HEK293 (cell line): Measurements from ENCODE around the gene RPP30.

ENCODE experiments used
- CTCF ChIA-PET: fragments of 350-600 bp; formaldehyde crosslinking; extraction: SDS; loops from one replicate; lab custom pipeline; 2021; ENCODE audit warnings: antibody characterized with exemption; lab: Yijun Ruan, JAX
- POLR2A ChIA-PET: fragments of 300-600 bp; formaldehyde crosslinking; extraction: SDS; loops from one replicate; lab custom pipeline; 2020; ENCODE audit warnings: antibody characterized with exemption, inconsistent platforms; lab: Yijun Ruan, JAX
- H3K27ac ChIP-seq: fragments of 200-500 bp; sonication (Bioruptor generic); 2 replicates; pipeline ENCODE4 v1.5.1; 2014; ENCODE audit warnings: low read depth, low read length, control low read depth, inconsistent platforms; ENCODE audit errors: extremely low read depth
- H3K36me3 ChIP-seq, 2 experiments: fragments of 200-500 bp in 1 of 2; sonication (Bioruptor generic) in 1 of 2; 1 replicate in 1 of 2; 2 replicates in 1 of 2; pipeline ENCODE4 v1.5.1; 2014 to 2017; ENCODE audit warnings: inconsistent platforms in 2 of 2, low read length in 2 of 2; ENCODE audit not compliant: control insufficient read depth in 2 of 2, insufficient read depth in 1 of 2
- H3K4me1 ChIP-seq: fragments of 200-500 bp; sonication (Bioruptor generic); 2 replicates; pipeline ENCODE4 v1.5.1; 2014; ENCODE audit warnings: mild to moderate bottlenecking, low read length, inconsistent platforms; ENCODE audit not compliant: control insufficient read depth, insufficient read depth
- H3K4me3 ChIP-seq: 2 replicates; pipeline ENCODE4 v1.5.1; 2011; ENCODE audit warnings: low read depth, mild to moderate bottlenecking, control low read depth, low read length, moderate library complexity
- H3K9me3 ChIP-seq: fragments of 200-500 bp; sonication (Bioruptor generic); 2 replicates; pipeline ENCODE4 v1.5.1; 2014; ENCODE audit warnings: low read depth, low read length, inconsistent platforms; ENCODE audit not compliant: control insufficient read depth, insufficient read depth
- KLF1 ChIP-seq: fragments of 450-650 bp; formaldehyde crosslinking; IDR thresholded peaks from 2 replicates; pipeline ENCODE4 v1.5.1; 2016; ENCODE audit warnings: missing biosample characterization, missing genetic modification characterization
- OVOL3 ChIP-seq: fragments of 450-650 bp; formaldehyde crosslinking; IDR thresholded peaks from 2 replicates; pipeline ENCODE4 v1.5.1; 2016; ENCODE audit warnings: missing biosample characterization, missing genetic modification characterization
- PRDM1 ChIP-seq: fragments of 450-650 bp; formaldehyde crosslinking; IDR thresholded peaks from 2 replicates; pipeline ENCODE4; 2016; ENCODE audit warnings: missing biosample characterization, missing genetic modification characterization
- WT1 ChIP-seq: fragments of 450-650 bp; formaldehyde crosslinking; IDR thresholded peaks from 2 replicates; pipeline ENCODE4 v1.5.1; 2016; ENCODE audit warnings: missing biosample characterization, missing genetic modification characterization
- ZBTB1 ChIP-seq: fragments of 450-650 bp; formaldehyde crosslinking; IDR thresholded peaks from 2 replicates; pipeline ENCODE4 v1.5.1; 2016; ENCODE audit warnings: missing biosample characterization, missing genetic modification characterization
- ZNF175 ChIP-seq: fragments of 450-650 bp; formaldehyde crosslinking; IDR thresholded peaks from 2 replicates; pipeline ENCODE4 v1.5.1; 2016; ENCODE audit warnings: missing biosample characterization, missing genetic modification characterization
- ZNF214 ChIP-seq: fragments of 450-650 bp; formaldehyde crosslinking; IDR thresholded peaks from 2 replicates; pipeline ENCODE4 v1.5.1; 2017; ENCODE audit warnings: missing biosample characterization, mild to moderate bottlenecking, missing genetic modification characterization, borderline replicate concordance
- ZNF366 ChIP-seq: fragments of 450-650 bp; formaldehyde crosslinking; conservative IDR thresholded peaks from 2 replicates; pipeline ENCODE4 v1.5.1; 2016; ENCODE audit warnings: missing biosample characterization, missing genetic modification characterization
- ZNF623 ChIP-seq: fragments of 450-650 bp; formaldehyde crosslinking; IDR thresholded peaks from 2 replicates; pipeline ENCODE4 v1.5.1; 2016; ENCODE audit warnings: missing biosample characterization, missing genetic modification characterization
- ZNF664 ChIP-seq: fragments of 450-650 bp; formaldehyde crosslinking; IDR thresholded peaks from 2 replicates; pipeline ENCODE4 v1.5.1; 2016; ENCODE audit warnings: missing biosample characterization, missing genetic modification characterization
- ZNF791 ChIP-seq: fragments of 450-650 bp; formaldehyde crosslinking; IDR thresholded peaks from 2 replicates; pipeline ENCODE4 v1.5.1; 2016; ENCODE audit warnings: missing biosample characterization, missing genetic modification characterization
- ZNF830 ChIP-seq: fragments of 450-650 bp; IDR thresholded peaks from 2 replicates; pipeline ENCODE4 v1.5.0; 2018; ENCODE audit warnings: missing biosample characterization, missing genetic modification characterization, low read depth, mild to moderate bottlenecking, moderate library complexity
- TF ChIP-seq, protein P1 (sequence below): fragments of 450-650 bp; formaldehyde crosslinking; IDR thresholded peaks from 2 replicates; pipeline ENCODE4 v1.5.1; 2016; ENCODE audit warnings: missing biosample characterization, missing genetic modification characterization
- TF ChIP-seq, protein P2 (sequence below): fragments of 450-650 bp; formaldehyde crosslinking; IDR thresholded peaks from 2 replicates; pipeline ENCODE4 v1.5.1; 2016; ENCODE audit warnings: missing biosample characterization, missing genetic modification characterization
- TF ChIP-seq, protein P3 (sequence below): fragments of 450-650 bp; formaldehyde crosslinking; conservative IDR thresholded peaks from 2 replicates; pipeline ENCODE4 v1.5.1; 2016; ENCODE audit warnings: low read depth, missing biosample characterization, missing genetic modification characterization

RPP30 gene

DNA sequence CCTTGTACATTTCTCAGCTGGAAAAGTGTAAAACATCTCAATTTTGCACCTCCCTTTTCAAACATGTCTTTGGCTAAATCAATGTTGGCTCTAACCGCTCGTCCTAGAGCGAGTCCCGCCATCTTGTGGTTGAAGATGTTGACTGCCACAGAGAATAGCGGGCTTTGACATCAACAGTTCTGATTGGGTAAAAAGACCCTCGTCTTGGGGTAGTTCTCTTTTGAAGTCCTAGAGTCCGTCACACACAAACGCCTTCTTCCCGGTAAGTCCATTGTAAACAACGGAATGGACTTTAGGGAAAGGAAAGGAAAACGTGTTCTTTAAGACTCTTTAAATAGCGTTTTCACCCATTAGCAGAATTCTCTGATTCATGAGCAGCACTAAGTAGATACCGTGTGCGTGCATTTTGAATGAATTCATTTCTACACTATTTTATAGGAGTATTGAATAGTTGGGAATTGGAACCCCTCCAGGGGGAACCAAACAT, 452 bp upstream of the RPP30 start (continued):
- TF ChIP-seq ZNF791, result no peak
- TF ChIP-seq, protein P1, sequence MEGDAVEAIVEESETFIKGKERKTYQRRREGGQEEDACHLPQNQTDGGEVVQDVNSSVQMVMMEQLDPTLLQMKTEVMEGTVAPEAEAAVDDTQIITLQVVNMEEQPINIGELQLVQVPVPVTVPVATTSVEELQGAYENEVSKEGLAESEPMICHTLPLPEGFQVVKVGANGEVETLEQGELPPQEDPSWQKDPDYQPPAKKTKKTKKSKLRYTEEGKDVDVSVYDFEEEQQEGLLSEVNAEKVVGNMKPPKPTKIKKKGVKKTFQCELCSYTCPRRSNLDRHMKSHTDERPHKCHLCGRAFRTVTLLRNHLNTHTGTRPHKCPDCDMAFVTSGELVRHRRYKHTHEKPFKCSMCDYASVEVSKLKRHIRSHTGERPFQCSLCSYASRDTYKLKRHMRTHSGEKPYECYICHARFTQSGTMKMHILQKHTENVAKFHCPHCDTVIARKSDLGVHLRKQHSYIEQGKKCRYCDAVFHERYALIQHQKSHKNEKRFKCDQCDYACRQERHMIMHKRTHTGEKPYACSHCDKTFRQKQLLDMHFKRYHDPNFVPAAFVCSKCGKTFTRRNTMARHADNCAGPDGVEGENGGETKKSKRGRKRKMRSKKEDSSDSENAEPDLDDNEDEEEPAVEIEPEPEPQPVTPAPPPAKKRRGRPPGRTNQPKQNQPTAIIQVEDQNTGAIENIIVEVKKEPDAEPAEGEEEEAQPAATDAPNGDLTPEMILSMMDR (tag by site-specific recombination), result peak; percentile 47; the same call in 1 of the 2 replicates

DNA sequence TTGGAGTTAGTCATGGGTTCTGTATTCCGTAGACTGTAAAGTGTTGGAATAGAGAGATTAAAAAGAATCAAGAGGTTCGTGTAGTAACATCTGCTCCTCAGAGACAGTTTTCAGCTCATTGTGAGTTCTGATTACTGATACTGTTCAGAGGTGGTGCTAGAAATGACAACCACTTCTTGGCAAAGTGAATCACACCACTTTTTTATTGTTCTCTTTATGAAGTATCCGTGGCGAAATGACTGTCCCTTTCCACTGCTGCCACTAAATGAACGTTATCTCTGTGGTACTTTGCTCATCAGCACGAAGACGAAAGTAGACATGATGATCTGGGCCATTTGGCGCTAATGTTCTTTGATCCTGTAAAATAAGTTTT, 860 bp downstream of the RPP30 start:
- ChIA-PET POLR2A (interaction anchor here (1.3 kb wide), 1 partner anchor 12 kb away, joined by 3 read pairs; no protein-coding TSS in a partner anchor), CTCF (no interaction called here)
- peaks cover 3% of the 10 kb centered on the region for H3K9me3 ChIP-seq
- TF ChIP-seq KLF1 (tag by site-specific recombination), result no peak
- TF ChIP-seq ZNF664 (tag by site-specific recombination), result no peak
- no peak for TF ChIP-seq ZNF830 (tag by site-specific recombination)
- TF ChIP-seq PRDM1 (tag by site-specific recombination), result peak; percentile 50; the same call in 1 of the 2 replicates
- TF ChIP-seq ZNF214 (tag by site-specific recombination), result no peak
- TF ChIP-seq ZNF175, result no peak
- TF ChIP-seq, protein P2, sequence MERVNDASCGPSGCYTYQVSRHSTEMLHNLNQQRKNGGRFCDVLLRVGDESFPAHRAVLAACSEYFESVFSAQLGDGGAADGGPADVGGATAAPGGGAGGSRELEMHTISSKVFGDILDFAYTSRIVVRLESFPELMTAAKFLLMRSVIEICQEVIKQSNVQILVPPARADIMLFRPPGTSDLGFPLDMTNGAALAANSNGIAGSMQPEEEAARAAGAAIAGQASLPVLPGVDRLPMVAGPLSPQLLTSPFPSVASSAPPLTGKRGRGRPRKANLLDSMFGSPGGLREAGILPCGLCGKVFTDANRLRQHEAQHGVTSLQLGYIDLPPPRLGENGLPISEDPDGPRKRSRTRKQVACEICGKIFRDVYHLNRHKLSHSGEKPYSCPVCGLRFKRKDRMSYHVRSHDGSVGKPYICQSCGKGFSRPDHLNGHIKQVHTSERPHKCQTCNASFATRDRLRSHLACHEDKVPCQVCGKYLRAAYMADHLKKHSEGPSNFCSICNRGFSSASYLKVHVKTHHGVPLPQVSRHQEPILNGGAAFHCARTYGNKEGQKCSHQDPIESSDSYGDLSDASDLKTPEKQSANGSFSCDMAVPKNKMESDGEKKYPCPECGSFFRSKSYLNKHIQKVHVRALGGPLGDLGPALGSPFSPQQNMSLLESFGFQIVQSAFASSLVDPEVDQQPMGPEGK, result no peak
- 0 out of 2 replicates have a peak, but pooled peaks have one; percentile 14 for TF ChIP-seq ZNF366
- TF ChIP-seq ZNF623, result no peak
- TF ChIP-seq ZBTB1 (tag by site-specific recombination), result no peak
- TF ChIP-seq, protein P3, sequence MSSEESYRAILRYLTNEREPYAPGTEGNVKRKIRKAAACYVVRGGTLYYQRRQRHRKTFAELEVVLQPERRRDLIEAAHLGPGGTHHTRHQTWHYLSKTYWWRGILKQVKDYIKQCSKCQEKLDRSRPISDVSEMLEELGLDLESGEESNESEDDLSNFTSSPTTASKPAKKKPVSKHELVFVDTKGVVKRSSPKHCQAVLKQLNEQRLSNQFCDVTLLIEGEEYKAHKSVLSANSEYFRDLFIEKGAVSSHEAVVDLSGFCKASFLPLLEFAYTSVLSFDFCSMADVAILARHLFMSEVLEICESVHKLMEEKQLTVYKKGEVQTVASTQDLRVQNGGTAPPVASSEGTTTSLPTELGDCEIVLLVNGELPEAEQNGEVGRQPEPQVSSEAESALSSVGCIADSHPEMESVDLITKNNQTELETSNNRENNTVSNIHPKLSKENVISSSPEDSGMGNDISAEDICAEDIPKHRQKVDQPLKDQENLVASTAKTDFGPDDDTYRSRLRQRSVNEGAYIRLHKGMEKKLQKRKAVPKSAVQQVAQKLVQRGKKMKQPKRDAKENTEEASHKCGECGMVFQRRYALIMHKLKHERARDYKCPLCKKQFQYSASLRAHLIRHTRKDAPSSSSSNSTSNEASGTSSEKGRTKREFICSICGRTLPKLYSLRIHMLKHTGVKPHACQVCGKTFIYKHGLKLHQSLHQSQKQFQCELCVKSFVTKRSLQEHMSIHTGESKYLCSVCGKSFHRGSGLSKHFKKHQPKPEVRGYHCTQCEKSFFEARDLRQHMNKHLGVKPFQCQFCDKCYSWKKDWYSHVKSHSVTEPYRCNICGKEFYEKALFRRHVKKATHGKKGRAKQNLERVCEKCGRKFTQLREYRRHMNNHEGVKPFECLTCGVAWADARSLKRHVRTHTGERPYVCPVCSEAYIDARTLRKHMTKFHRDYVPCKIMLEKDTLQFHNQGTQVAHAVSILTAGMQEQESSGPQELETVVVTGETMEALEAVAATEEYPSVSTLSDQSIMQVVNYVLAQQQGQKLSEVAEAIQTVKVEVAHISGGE, result no peak
- no peak for TF ChIP-seq OVOL3 (tag by site-specific recombination)
- peak overlapping the region; percentile 71; the same call in 1 of the 2 replicates for H3K27ac ChIP-seq
- H3K36me3 ChIP-seq, result peaks cover 22 to 29% of the 10 kb centered on the region in 2 experiments
- peak overlapping the region; percentile 71 for H3K4me3 ChIP-seq
- peaks cover 9% of the 10 kb centered on the region for H3K4me1 ChIP-seq

DNA sequence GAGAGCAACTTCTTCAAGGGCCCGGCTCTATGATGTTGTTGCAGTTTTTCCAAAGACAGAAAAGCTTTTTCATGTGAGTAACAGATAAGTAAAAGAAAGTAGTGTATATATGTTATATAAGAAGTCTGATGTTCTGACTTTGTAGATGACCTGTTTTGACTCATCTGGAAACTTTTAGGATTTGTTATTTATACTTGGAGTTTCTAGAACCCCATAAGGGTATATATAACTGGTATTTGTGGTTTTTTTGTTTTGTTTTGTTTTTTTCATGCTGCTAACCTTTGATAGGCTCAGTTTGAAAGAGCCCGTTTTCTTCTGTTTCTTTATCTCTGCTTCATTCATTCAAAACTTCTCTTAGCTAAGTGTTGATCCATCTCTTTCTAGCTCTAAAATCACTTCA, 7.3 kb downstream of the RPP30 start:
- Histone ChIP-seq H3K36me3 (peaks cover 47 to 82% of the 10 kb centered on the region in 2 experiments), H3K9me3 (no peaks in the 10 kb centered on the region), H3K27ac (no peak overlapping the region), H3K4me3 (no peak overlapping the region), H3K4me1 (no peaks in the 10 kb centered on the region)
- TF ChIP-seq WT1 (tag by site-specific recombination), result no peak
- CTCF ChIA-PET, result interaction anchor here (0.6 to 1.9 kb wide), 34 partner anchors 9 to 1832 kb away, joined by 3 to 32 read pairs (median 5); no protein-coding TSS in a partner anchor
- POLR2A ChIA-PET, result interaction anchor here (1.7 kb wide), 1 partner anchor 7 kb away, joined by 4 read pairs; the partner anchor contains the start of gene RPP30
